IMR-90 (cell line): ENCODE measurements around the gene SSX2IP. TPM values are rescaled to one million over a fixed set of nuclear protein-coding genes. Genes with fewer than 3 reads are reported as not detected.

Experiments used
- ATAC-seq: fragments of 200-7000 bp; cut with Tn5 transposase; 2 replicates; pipeline ENCODE4 v1.9.1; 2020; ENCODE audit warnings: low read depth, mild to moderate bottlenecking, moderate library complexity
- BruUV-seq: library from RNA; stranded (reverse); fragments of 400-500 nt; replicated peaks from 2 replicates; lab custom pipeline; 2021; lab: Mats Ljungman, UMichigan
- CTCF ChIA-PET: fragments of 300-600 bp; formaldehyde crosslinking; extraction: SDS; loops from one replicate; lab custom pipeline; 2021; ENCODE audit warnings: antibody characterized with exemption; lab: Yijun Ruan, JAX
- POLR2A ChIA-PET: fragments of 300-600 bp; sonication (Branson Sonifier 250); formaldehyde crosslinking; loops from one replicate; lab custom pipeline; 2022; ENCODE audit warnings: antibody characterized with exemption; ENCODE audit not compliant: unreplicated experiment; lab: Charles Lee
- DNase-seq: peaks from one replicate; pipeline ENCODE4 v3.0.0; 2013
- H2AFZ ChIP-seq: replicated peaks from 2 replicates; pipeline ENCODE3; 2013; ENCODE audit warnings: low read length, mild to moderate bottlenecking; ENCODE audit not compliant: poor library complexity
- H2AK5ac ChIP-seq: 2 replicates; pipeline ENCODE4 v1.6.1; 2013; ENCODE audit warnings: low read depth, low read length, inconsistent platforms
- H2AK9ac ChIP-seq: replicated peaks from 2 replicates; pipeline ENCODE3; 2013; ENCODE audit warnings: mild to moderate bottlenecking, low read depth, low read length, moderate library complexity; ENCODE audit not compliant: poor library complexity
- H2BK120ac ChIP-seq: 2 replicates; pipeline ENCODE4 v1.6.1; 2013; ENCODE audit warnings: low read depth, low read length, inconsistent platforms
- H2BK15ac ChIP-seq: 3 replicates; pipeline ENCODE4 v1.6.1; 2013; ENCODE audit warnings: low read depth, low read length, inconsistent platforms
- H2BK20ac ChIP-seq: 2 replicates; pipeline ENCODE4 v1.6.1; 2013; ENCODE audit warnings: low read depth, mild to moderate bottlenecking, inconsistent platforms, low read length, moderate library complexity
- H2BK5ac ChIP-seq: 2 replicates; pipeline ENCODE4 v1.6.1; 2013; ENCODE audit warnings: mild to moderate bottlenecking, low read depth, low read length, inconsistent platforms; ENCODE audit not compliant: poor library complexity, severe bottlenecking
- H3K14ac ChIP-seq: replicated peaks from 2 replicates; pipeline ENCODE4 v1.6.1; 2013; ENCODE audit warnings: low read depth, low read length, inconsistent platforms
- H3K18ac ChIP-seq: 2 replicates; pipeline ENCODE4 v1.6.1; 2013; ENCODE audit warnings: low read depth, low read length, control low read depth
- H3K23ac ChIP-seq: 2 replicates; pipeline ENCODE4 v1.6.1; 2013; ENCODE audit warnings: low read depth, low read length, inconsistent platforms
- H3K27ac ChIP-seq: 2 replicates; pipeline ENCODE4 v1.5.1; 2013; ENCODE audit warnings: mild to moderate bottlenecking, control low read depth, low read length; ENCODE audit not compliant: insufficient read depth
- H3K27me3 ChIP-seq: 2 replicates; pipeline ENCODE4 v1.6.1; 2013; ENCODE audit warnings: low read length; ENCODE audit not compliant: control insufficient read depth, insufficient read depth
- H3K36me3 ChIP-seq: 2 replicates; pipeline ENCODE4 v1.6.1; 2013; ENCODE audit warnings: low read length, mixed read lengths; ENCODE audit not compliant: control insufficient read depth, insufficient read depth
- H3K4ac ChIP-seq: 2 replicates; pipeline ENCODE4 v1.6.1; 2013; ENCODE audit warnings: low read depth, low read length, inconsistent platforms
- H3K4me1 ChIP-seq: 2 replicates; pipeline ENCODE4 v1.6.1; 2013; ENCODE audit warnings: low read length, mixed read lengths; ENCODE audit not compliant: control insufficient read depth, insufficient read depth
- H3K4me2 ChIP-seq: 2 replicates; pipeline ENCODE4 v1.6.1; 2013; ENCODE audit warnings: low read depth, mild to moderate bottlenecking, control low read depth, low read length, moderate library complexity
- H3K4me3 ChIP-seq: 2 replicates; pipeline ENCODE4 v1.5.1; 2013; ENCODE audit warnings: low read depth, mild to moderate bottlenecking, control low read depth, low read length, moderate library complexity; ENCODE audit not compliant: insufficient read depth
- H3K56ac ChIP-seq: 2 replicates; pipeline ENCODE4 v1.6.1; 2013; ENCODE audit warnings: low read length, inconsistent platforms; ENCODE audit not compliant: insufficient read depth; ENCODE audit errors: extremely low read depth
- H3K79me1 ChIP-seq, 2 experiments: 2 replicates each; pipeline ENCODE4 v1.6.1; 2013; ENCODE audit warnings: low read length in 2 of 2, inconsistent platforms in 1 of 2, low read depth in 1 of 2
- H3K9ac ChIP-seq: 2 replicates; pipeline ENCODE4 v1.6.1; 2013; ENCODE audit warnings: low read depth, low read length, control low read depth
- H3K9me1 ChIP-seq: 2 replicates; pipeline ENCODE4 v1.6.1; 2013; ENCODE audit warnings: low read length, inconsistent platforms; ENCODE audit not compliant: insufficient read depth
- H3K9me3 ChIP-seq: 2 replicates; pipeline ENCODE4 v1.6.1; 2013; ENCODE audit warnings: low read length; ENCODE audit not compliant: control insufficient read depth, insufficient read depth
- H4K20me1 ChIP-seq: 2 replicates; pipeline ENCODE4 v1.6.1; 2013; ENCODE audit warnings: low read length, inconsistent platforms; ENCODE audit not compliant: insufficient read depth
- H4K5ac ChIP-seq: 2 replicates; pipeline ENCODE4 v1.6.1; 2013; ENCODE audit warnings: mild to moderate bottlenecking, low read depth, low read length, control low read depth
- H4K8ac ChIP-seq, 2 experiments: 2 replicates each; pipeline ENCODE4 v1.6.1; 2013; ENCODE audit warnings: low read depth in 2 of 2, low read length in 2 of 2, control low read depth in 1 of 2, inconsistent platforms in 1 of 2
- H4K91ac ChIP-seq: 2 replicates; pipeline ENCODE4 v1.6.1; 2013; ENCODE audit warnings: low read depth, low read length, inconsistent platforms; ENCODE audit not compliant: insufficient read depth
- CHD1 ChIP-seq: IDR thresholded peaks from 2 replicates; pipeline ENCODE4 v1.6.1; 2012; ENCODE audit warnings: low read depth, low read length, improper control_type of control experiment
- FOS ChIP-seq: fragments of 150-350 bp; IDR thresholded peaks from 2 replicates; pipeline ENCODE4 v1.6.1; 2016; ENCODE audit warnings: low read depth, low read length
- RAD21 ChIP-seq: IDR thresholded peaks from 2 replicates; pipeline ENCODE4 v1.6.1; 2012; ENCODE audit warnings: low read length, improper control_type of control experiment
- RCOR1 ChIP-seq: IDR thresholded peaks from 2 replicates; pipeline ENCODE4 v1.6.1; 2012; ENCODE audit warnings: mild to moderate bottlenecking, low read length, improper control_type of control experiment; ENCODE audit not compliant: insufficient replicate concordance
- RFX5 ChIP-seq: IDR thresholded peaks from 2 replicates; pipeline ENCODE4 v1.8.0; 2012; ENCODE audit warnings: low read depth, mild to moderate bottlenecking, low read length, moderate library complexity
- SMC3 ChIP-seq: fragments of 150-350 bp; IDR thresholded peaks from 2 replicates; pipeline ENCODE4 v1.6.1; 2016; ENCODE audit warnings: low read depth, mild to moderate bottlenecking, antibody characterized with exemption, low read length, moderate library complexity
- USF2 ChIP-seq: fragments of 150-350 bp; IDR thresholded peaks from 2 replicates; pipeline ENCODE4 v1.6.1; 2017; ENCODE audit warnings: mild to moderate bottlenecking, antibody characterized with exemption, low read length, low read depth
- WGBS, 2 experiments: methylation state at CpG; one replicate each; pipeline versions ENCODE4 v1.1.5 to v1.1.7; 2013; ENCODE audit warnings: missing lambda C conversion rate in 2 of 2; ENCODE audit not compliant: insufficient read length in 1 of 2; ENCODE audit errors: extremely low coverage in 2 of 2; 5-methylcytosine and 5-hydroxymethylcytosine counted together
- dilution Hi-C: fragments of 300-500 bp; cut with HindIII; formaldehyde crosslinking; loops from one replicate; pipeline ENCODE4 v1.14.3; 2018; ENCODE audit warnings: low sequenced_read_pairs; ENCODE audit not compliant: unreplicated experiment
- in situ Hi-C: fragments of 300-500 bp; cut with MboI; formaldehyde crosslinking; loops from 3 replicates; pipeline ENCODE4 v1.14.3; 2019; ENCODE audit warnings: low sequenced_read_pairs, inconsistent platforms, mixed read lengths
- intact Hi-C: fragments of 100-400 bp; cut with micrococcal nuclease; formaldehyde crosslinking; loops from 2 replicates; pipeline ENCODE4 v1.10.0; 2022
- polyA plus RNA-seq, 3 experiments: library from polyadenylated mRNA; depleted of rRNA; stranded (reverse); fragments of >200 nt; gene quantifications; 2 replicates each; pipeline ENCODE4 v1.2.3, GENCODE V29; 2012; ENCODE audit warnings: low replicate concordance in 1 of 3
- total RNA-seq: library from RNA; depleted of rRNA; stranded (reverse); fragments of >200 nt; gene quantifications from 2 replicates; pipeline ENCODE4 v1.2.3, GENCODE V29; 2012

The SSX2IP gene
- total and polyA plus RNA-seq, 2 of the 4 experiments (the other 2 are of a cell fraction): 7.7 to 13.4 TPM

GRCh38 chr1:84606977-84607376 is 83.3 kb downstream of the SSX2IP start:
- H3K36me3 ChIP-seq: no peaks in the 10 kb centered on the region
- H2BK120ac ChIP-seq: no peak overlapping the region
- H3K9ac ChIP-seq: no peak overlapping the region
- intact Hi-C loops (no loop called here), in situ Hi-C loops (loop anchor here (25.0 kb wide), 2 partner anchors 330 to 470 kb away; partner anchors contain the start of gene PRKACB), dilution Hi-C loops (no loop called here)
- H4K8ac ChIP-seq: no peak overlapping the region
- no peak overlapping the region for H3K27ac ChIP-seq
- no peak overlapping the region for H2AK5ac ChIP-seq
- H2AFZ ChIP-seq: no peak overlapping the region
- no peaks in the 10 kb centered on the region for H4K20me1 ChIP-seq
- no peaks in the 10 kb centered on the region for H3K79me1 ChIP-seq
- H3K9me3 ChIP-seq: peaks cover 4% of the 10 kb centered on the region
- no TSS peak for BruUV-seq
- H3K9me1 ChIP-seq: peaks cover 5% of the 10 kb centered on the region; the same call in 1 of the 2 replicates
- H2BK5ac ChIP-seq: no peak overlapping the region
- H3K4me3 ChIP-seq: no peak overlapping the region
- H2BK15ac ChIP-seq: no peak overlapping the region
- ChIA-PET CTCF (interaction anchor here (0.7 kb wide), 1 partner anchor 107 kb away, joined by 4 read pairs; no protein-coding TSS in a partner anchor), POLR2A (no interaction called here)
- H3K4ac ChIP-seq: no peak overlapping the region
- no peak for TF ChIP-seq FOS
- TF ChIP-seq RCOR1: no peak
- no peak for TF ChIP-seq RFX5
- no peak for TF ChIP-seq USF2
- no peak for TF ChIP-seq CHD1
- no peak for TF ChIP-seq SMC3
- no peak for TF ChIP-seq RAD21
- H3K56ac ChIP-seq: no peak overlapping the region
- no peak overlapping the region for H4K91ac ChIP-seq
- H4K5ac ChIP-seq: no peak overlapping the region
- H3K27me3 ChIP-seq: no peaks in the 10 kb centered on the region
- H3K18ac ChIP-seq: no peak overlapping the region
- no peak overlapping the region for H2AK9ac ChIP-seq
- WGBS, 2 experiments: 83% methylated on average over 1 of the region's 5 CpGs; no CpG with 5 or more reads in 1 of the 2 experiments
- H3K14ac ChIP-seq: no peak overlapping the region
- no peak overlapping the region for H3K23ac ChIP-seq
- H3K4me2 ChIP-seq: no peak overlapping the region
- no peak for DNase-seq
- H2BK20ac ChIP-seq: no peak overlapping the region
- ATAC-seq: no peak
- H3K4me1 ChIP-seq: peaks cover 10% of the 10 kb centered on the region
